ENCODE measurements around the gene COQ8B.

The COQ8B gene

GRCh38 chr19:40691421-40692211 is 25.1 kb downstream of the COQ8B start:
- peak; percentile 51 for DNase-seq (ENCODE audit: low spot score)

- peak; percentile 86 for DNase-seq (ENCODE audit: low spot score)
Measured at GRCh38 chr19:40690693-40691420, 25.8 kb downstream of the COQ8B start.

GRCh38 chr19:40690050-40690692 is 26.5 kb downstream of the COQ8B start, which contains the start of gene NUMBL:
Gene NUMBL (minus strand): TSS chr19:40690651. CDS start chr19:40690483, 168 bp downstream.
- DNase-seq (ENCODE audit: low spot score) = no peak

GRCh38 chr19:40689339-40690049 is 27.2 kb downstream of the COQ8B start:
- peak; percentile 29 for DNase-seq (ENCODE audit: low spot score)

- no peak for DNase-seq (ENCODE audit: low spot score)
Measured at GRCh38 chr19:40688987-40689338, 27.7 kb downstream of the COQ8B start.

- DNase-seq (ENCODE audit: low spot score) = no peak
Measured at GRCh38 chr19:40688309-40688708, 28.4 kb downstream of the COQ8B start.

GRCh38 chr19:40687525-40688016 is 29.1 kb downstream of the COQ8B start:
- peak; percentile 69 for DNase-seq (ENCODE audit: low spot score)

- no peak for DNase-seq (ENCODE audit: low spot score)
Measured at GRCh38 chr19:40686882-40687524, 29.7 kb downstream of the COQ8B start.

GRCh38 chr19:40685563-40685962 is 31.1 kb downstream of the COQ8B start:
- no peak for DNase-seq (ENCODE audit: low spot score)

GRCh38 chr19:40685016-40685526 is 31.6 kb downstream of the COQ8B start:
- no peak for DNase-seq (ENCODE audit: low spot score)

- no peak for DNase-seq (ENCODE audit: low spot score)
Measured at GRCh38 chr19:40684280-40684679, 32.4 kb downstream of the COQ8B start.

- no peak for DNase-seq (ENCODE audit: low spot score)
Measured at GRCh38 chr19:40683437-40683836, 33.2 kb downstream of the COQ8B start.

- no peak for DNase-seq (ENCODE audit: low spot score)
Measured at GRCh38 chr19:40682431-40682964, 34.2 kb downstream of the COQ8B start.

- DNase-seq (ENCODE audit: low spot score) = no peak
Measured at GRCh38 chr19:40681039-40681438, 35.6 kb downstream of the COQ8B start.

GRCh38 chr19:40677156-40677555 is 39.5 kb downstream of the COQ8B start:
- DNase-seq (ENCODE audit: low spot score) = no peak

GRCh38 chr19:40674291-40674690 is 42.4 kb downstream of the COQ8B start:
- DNase-seq (ENCODE audit: low spot score) = no peak

GRCh38 chr19:40673397-40673796 is 43.3 kb downstream of the COQ8B start:
- DNase-seq (ENCODE audit: low spot score) = no peak

GRCh38 chr19:40672573-40673299 is 44.0 kb downstream of the COQ8B start:
- no peak for DNase-seq (ENCODE audit: low spot score)

- DNase-seq (ENCODE audit: low spot score) = no peak
Measured at GRCh38 chr19:40672038-40672437, 44.6 kb downstream of the COQ8B start.

- DNase-seq (ENCODE audit: low spot score) = no peak
Measured at GRCh38 chr19:40671404-40671803, 45.3 kb downstream of the COQ8B start.
